Brain microvascular endothelial cell (primary cell): ENCODE measurements around the gene CAPZA3.
A peak's percentile ranks its signal among the peaks of the same experiment; 100 is the strongest.
"Not testable (repeated sequence)": the region's sequence is repeated elsewhere in the genome, so short reads cannot be mapped to it uniquely, and the experiment has no call there.

Experiments
- DNase-seq: peaks from one replicate; pipeline ENCODE4 v3.0.0-alpha.2; 2020
- H3K27ac ChIP-seq: fragments of 250-450 bp; sonication (Bioruptor Pico); 2 replicates; pipeline ENCODE4 v1.5.1; 2020; ENCODE audit warnings: mild to moderate bottlenecking, moderate library complexity
- H3K27me3 ChIP-seq: fragments of 250-450 bp; sonication (Bioruptor Pico); replicated peaks from 2 replicates; pipeline ENCODE4 v1.5.1; 2020; ENCODE audit warnings: mild to moderate bottlenecking
- H3K36me3 ChIP-seq: fragments of 250-450 bp; sonication (Bioruptor Pico); replicated peaks from 2 replicates; pipeline ENCODE4 v1.5.1; 2020; ENCODE audit warnings: mild to moderate bottlenecking
- H3K4me3 ChIP-seq: 2 replicates; pipeline ENCODE4 v1.5.1; 2011; ENCODE audit warnings: low read depth, mild to moderate bottlenecking, control low read depth, low read length, moderate library complexity
- CTCF ChIP-seq: IDR thresholded peaks from 2 replicates; pipeline ENCODE4 v1.5.1; 2011; ENCODE audit warnings: low read depth, mild to moderate bottlenecking, moderate library complexity, low read length, control low read depth, inconsistent platforms; ENCODE audit errors: missing control alignments
- in situ Hi-C: cut with HindIII; loops from 2 replicates; pipeline ENCODE4 v1.10.0; 2017; ENCODE audit warnings: low sequenced_read_pairs, low pct_ligation_motif_present

The CAPZA3 gene

GRCh38 chr12:18755341-18755740, 17.4 kb downstream of the CAPZA3 start:
- in situ Hi-C loops = no loop called here
- no peak overlapping the region for H3K27ac ChIP-seq
- no peak for DNase-seq
- H3K27me3 ChIP-seq = no peaks in the 10 kb centered on the region
- H3K4me3 ChIP-seq = no peak overlapping the region
- H3K36me3 ChIP-seq = no peaks in the 10 kb centered on the region
- TF ChIP-seq CTCF = no peak

DNA sequence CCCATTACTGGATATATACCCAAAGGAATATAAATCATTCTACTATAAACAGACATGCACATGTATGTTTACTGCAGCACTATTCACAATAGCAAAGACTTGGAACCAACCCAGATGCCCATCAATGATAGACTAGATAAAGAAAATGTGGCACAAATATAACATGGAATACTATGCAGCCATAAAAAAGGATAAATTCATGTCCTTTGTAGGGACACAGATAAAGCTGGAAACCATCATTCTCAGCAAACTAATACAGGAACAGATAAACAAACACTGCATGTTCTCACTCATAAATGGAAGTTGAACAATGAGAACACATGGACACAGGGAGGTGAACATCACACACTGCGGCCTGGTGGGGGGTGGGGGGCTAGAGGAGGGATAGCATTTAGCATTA, 28.6 kb downstream of the CAPZA3 start:
- in situ Hi-C loops, H3K36me3 ChIP-seq, DNase-seq, H3K4me3 ChIP-seq, H3K27ac ChIP-seq, H3K27me3 ChIP-seq: not testable (repeated sequence)

DNA sequence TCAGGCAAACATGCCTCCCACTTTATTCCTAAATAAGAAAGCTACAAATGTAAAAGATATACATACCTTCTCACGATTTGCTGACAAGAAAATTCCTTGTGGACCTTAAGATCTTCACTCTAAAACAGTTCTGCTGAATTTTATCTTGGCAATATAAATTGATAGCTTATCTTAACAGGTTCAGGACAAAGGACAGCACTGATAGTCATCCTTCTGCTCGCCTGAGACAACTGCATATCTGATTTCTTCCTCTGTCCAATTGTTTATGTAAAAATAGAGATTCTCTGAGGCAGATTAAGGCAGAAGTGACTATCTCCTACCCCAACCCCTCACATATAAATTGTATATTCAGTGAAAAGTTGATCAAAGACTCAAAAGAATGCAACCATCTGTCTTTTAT, 44.9 kb downstream of the CAPZA3 start:
- TF ChIP-seq CTCF = no peak
- peak; percentile 6 for DNase-seq
- no peak overlapping the region for H3K27ac ChIP-seq
- in situ Hi-C loops = no loop called here
- H3K27me3 ChIP-seq = no peaks in the 10 kb centered on the region
- no peaks in the 10 kb centered on the region for H3K36me3 ChIP-seq
- no peak overlapping the region for H3K4me3 ChIP-seq

DNA sequence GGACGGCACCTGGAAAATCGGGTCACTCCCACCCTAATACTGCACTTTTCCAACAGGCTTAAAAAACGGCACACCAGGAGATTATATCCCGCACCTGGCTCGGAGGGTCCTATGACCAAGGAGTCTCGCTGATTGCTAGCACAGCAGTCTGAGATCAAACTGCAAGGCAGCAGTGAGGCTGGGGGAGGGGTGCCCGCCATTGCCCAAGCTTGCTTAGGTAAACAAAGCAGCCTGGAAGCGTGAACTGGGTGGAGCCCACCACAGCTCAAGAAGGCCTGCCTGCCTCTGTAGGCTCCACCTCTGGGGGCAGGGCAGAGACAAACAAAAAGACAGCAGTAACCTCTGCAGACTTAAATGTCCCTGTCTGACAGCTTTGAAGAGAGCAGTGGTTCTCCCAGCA, 47.5 kb downstream of the CAPZA3 start:
- in situ Hi-C loops, H3K4me3 ChIP-seq, H3K27ac ChIP-seq, DNase-seq, H3K27me3 ChIP-seq, H3K36me3 ChIP-seq: not testable (repeated sequence)
